ENCODE measurements around the gene GSTK1.

DNA sequence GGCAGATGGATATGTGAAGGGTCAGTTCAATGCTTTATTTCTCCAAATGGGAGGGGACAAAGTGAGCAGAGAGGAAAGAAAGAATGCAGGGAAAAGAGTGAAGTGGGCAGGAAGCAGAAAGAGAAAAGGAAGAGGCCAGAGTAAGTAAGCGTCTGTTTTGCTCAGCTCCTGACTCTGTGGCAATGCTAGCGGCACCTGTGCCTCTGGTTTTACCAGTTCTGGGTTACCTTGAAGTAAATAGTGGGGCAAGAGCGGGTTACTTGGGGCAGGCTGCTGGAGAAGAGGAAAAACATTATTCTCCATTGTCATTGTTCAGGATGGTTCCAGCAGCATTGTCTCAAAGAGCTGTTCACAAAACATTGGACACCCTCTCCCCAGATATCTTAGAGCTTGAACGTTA, 39.5 kb upstream of the GSTK1 start:
- TF ChIP-seq, protein P1, sequence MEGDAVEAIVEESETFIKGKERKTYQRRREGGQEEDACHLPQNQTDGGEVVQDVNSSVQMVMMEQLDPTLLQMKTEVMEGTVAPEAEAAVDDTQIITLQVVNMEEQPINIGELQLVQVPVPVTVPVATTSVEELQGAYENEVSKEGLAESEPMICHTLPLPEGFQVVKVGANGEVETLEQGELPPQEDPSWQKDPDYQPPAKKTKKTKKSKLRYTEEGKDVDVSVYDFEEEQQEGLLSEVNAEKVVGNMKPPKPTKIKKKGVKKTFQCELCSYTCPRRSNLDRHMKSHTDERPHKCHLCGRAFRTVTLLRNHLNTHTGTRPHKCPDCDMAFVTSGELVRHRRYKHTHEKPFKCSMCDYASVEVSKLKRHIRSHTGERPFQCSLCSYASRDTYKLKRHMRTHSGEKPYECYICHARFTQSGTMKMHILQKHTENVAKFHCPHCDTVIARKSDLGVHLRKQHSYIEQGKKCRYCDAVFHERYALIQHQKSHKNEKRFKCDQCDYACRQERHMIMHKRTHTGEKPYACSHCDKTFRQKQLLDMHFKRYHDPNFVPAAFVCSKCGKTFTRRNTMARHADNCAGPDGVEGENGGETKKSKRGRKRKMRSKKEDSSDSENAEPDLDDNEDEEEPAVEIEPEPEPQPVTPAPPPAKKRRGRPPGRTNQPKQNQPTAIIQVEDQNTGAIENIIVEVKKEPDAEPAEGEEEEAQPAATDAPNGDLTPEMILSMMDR (IDR thresholded peaks at IDR 0.05): no peak
- no peak for TF ChIP-seq POLR2AphosphoS5 (IDR thresholded peaks at IDR 0.05)
- TF ChIP-seq POLR2A (IDR thresholded peaks at IDR 0.05): no peak

Data from stomach (tissue), 4 donors.